CD14-positive monocyte (primary cell): ENCODE results near the gene ADAMTS18. TPM values are rescaled to one million over a fixed set of nuclear protein-coding genes. Genes with fewer than 3 reads are reported as not detected.

Experiments used
- DNase-seq, 3 donors: peaks; one replicate each; pipeline ENCODE4 v3.0.0-alpha.2; 2011 to 2022
- H2AFZ ChIP-seq: 2 replicates; pipeline ENCODE4 v1.6.0; 2012; ENCODE audit warnings: mild to moderate bottlenecking, low read depth, low read length, inconsistent platforms; ENCODE audit not compliant: insufficient read depth, poor library complexity, severe bottlenecking
- H3K27ac ChIP-seq, 2 donors: 1 replicate in 1 of 2; 2 replicates in 1 of 2; pipeline ENCODE4 v1.5.1; 2012 to 2013; ENCODE audit warnings: low read length in 2 of 2, control low read depth in 1 of 2, inconsistent platforms in 1 of 2, low read depth in 1 of 2, mild to moderate bottlenecking in 1 of 2
- H3K27me3 ChIP-seq, 2 donors: one replicate each; pipeline versions ENCODE4 v1.6.0 to v1.6.1; 2011 to 2013; ENCODE audit warnings: low read length in 2 of 2; ENCODE audit not compliant: control insufficient read depth in 2 of 2, insufficient read depth in 2 of 2
- H3K36me3 ChIP-seq, 2 donors: replicated peaks in 1 of 2; 1 replicate in 1 of 2; 2 replicates in 1 of 2; pipeline versions ENCODE4 v1.5.1 to v1.6.1; 2012 to 2013; ENCODE audit warnings: low read length in 2 of 2, control low read depth in 1 of 2, inconsistent platforms in 1 of 2, mild to moderate bottlenecking in 1 of 2; ENCODE audit not compliant: insufficient read depth in 2 of 2, control insufficient read depth in 1 of 2
- H3K4me1 ChIP-seq, 2 donors: 1 replicate in 1 of 2; 2 replicates in 1 of 2; pipeline versions ENCODE4 v1.5.1 to v1.6.1; 2012 to 2013; ENCODE audit warnings: low read length in 2 of 2, control low read depth in 1 of 2, inconsistent platforms in 1 of 2, mild to moderate bottlenecking in 1 of 2, moderate library complexity in 1 of 2; ENCODE audit not compliant: insufficient read depth in 2 of 2, control insufficient read depth in 1 of 2
- H3K4me2 ChIP-seq: replicated peaks from 2 replicates; pipeline ENCODE3; 2012; ENCODE audit warnings: low read length, moderate library complexity, mild to moderate bottlenecking; ENCODE audit not compliant: poor library complexity, severe bottlenecking; ENCODE audit errors: extremely low read depth
- H3K4me3 ChIP-seq, 3 experiments: fragments of 200-600 bp in 1 of 3; sonication (generic) in 1 of 3; replicated peaks in 1 of 3; 1 replicate in 2 of 3; 2 replicates in 1 of 3; pipeline ENCODE4 v1.5.1; 2011 to 2013; ENCODE audit warnings: low read length in 3 of 3, mild to moderate bottlenecking in 3 of 3, control low read depth in 2 of 3, low read depth in 2 of 3, inconsistent platforms in 1 of 3, moderate library complexity in 1 of 3
- H3K79me2 ChIP-seq: 2 replicates; pipeline ENCODE4 v1.6.0; 2012; ENCODE audit warnings: mild to moderate bottlenecking, control low read depth, inconsistent platforms, low read length, moderate library complexity; ENCODE audit not compliant: insufficient read depth
- H3K9ac ChIP-seq: 2 replicates; pipeline ENCODE4 v1.6.0; 2017; ENCODE audit warnings: low read length, mild to moderate bottlenecking; ENCODE audit not compliant: insufficient read depth, poor library complexity, severe bottlenecking
- H3K9me3 ChIP-seq, 2 donors: replicated peaks in 1 of 2; 1 replicate in 1 of 2; 2 replicates in 1 of 2; pipeline versions ENCODE4 v1.5.1 to v1.6.1; 2012 to 2013; ENCODE audit warnings: low read length in 2 of 2, control low read depth in 1 of 2; ENCODE audit not compliant: control insufficient read depth in 1 of 2, insufficient read depth in 1 of 2
- H4K20me1 ChIP-seq: 2 replicates; pipeline ENCODE4 v1.6.0; 2012; ENCODE audit warnings: mild to moderate bottlenecking, low read length, control low read depth, moderate library complexity; ENCODE audit not compliant: insufficient read depth
- H3K27ac Mint-ChIP-seq, 7 donors: one replicate each; pipeline ENCODE4 v1.8.0; 2020; ENCODE audit warnings: mild to moderate bottlenecking in 7 of 7, mixed read lengths in 7 of 7, moderate library complexity in 6 of 7, inconsistent platforms in 2 of 7
- H3K27me3 Mint-ChIP-seq, 3 donors: one replicate each; pipeline ENCODE4 v1.8.0; 2021 to 2022; ENCODE audit warnings: low read depth in 3 of 3, mild to moderate bottlenecking in 3 of 3, mixed read lengths in 3 of 3, moderate library complexity in 3 of 3, inconsistent platforms in 1 of 3
- H3K36me3 Mint-ChIP-seq, 2 donors: one replicate each; pipeline ENCODE4 v1.8.0; 2020; ENCODE audit warnings: mixed read lengths in 2 of 2, inconsistent platforms in 1 of 2, mild to moderate bottlenecking in 1 of 2
- H3K4me1 Mint-ChIP-seq: one replicate; pipeline ENCODE4 v1.8.0; 2020; ENCODE audit warnings: mild to moderate bottlenecking, mixed read lengths
- H3K4me3 Mint-ChIP-seq, 2 donors: one replicate each; pipeline ENCODE4 v1.8.0; 2020; ENCODE audit warnings: mild to moderate bottlenecking in 2 of 2, mixed read lengths in 2 of 2, moderate library complexity in 1 of 2
- H3K9me3 Mint-ChIP-seq, 7 donors: one replicate each; pipeline ENCODE4 v1.8.0; 2020 to 2022; ENCODE audit warnings: mixed read lengths in 7 of 7, mild to moderate bottlenecking in 6 of 7, moderate library complexity in 6 of 7, inconsistent platforms in 2 of 7
- WGBS: methylation state at CpG from one replicate; pipeline ENCODE4 v1.1.5; 2013; ENCODE audit warnings: missing lambda C conversion rate; ENCODE audit not compliant: insufficient coverage; 5-methylcytosine and 5-hydroxymethylcytosine counted together
- intact Hi-C, 2 donors: fragments of 100-400 bp; cut with micrococcal nuclease; formaldehyde crosslinking; loops; one replicate each; pipeline versions ENCODE4 v1.15.0 to v1.15.1; 2023
- polyA plus RNA-seq, 3 donors: library from polyadenylated mRNA; depleted of rRNA in 1 of 3; unstranded in 2 of 3; stranded (reverse) in 1 of 3; fragments of 300-500 nt in 2 of 3; fragments of >200 nt in 1 of 3; fragmentation: Illumina TruSeq in 2 of 3; gene quantifications; 1 replicate in 2 of 3; 2 replicates in 1 of 3; pipeline ENCODE4 v1.2.3, GENCODE V29; 2012 to 2021
- TF ChIP-seq, protein P1 (sequence below): fragments of 200-600 bp; IDR thresholded peaks from one replicate; pipeline ENCODE4 v1.8.0; 2022; ENCODE audit warnings: antibody characterized with exemption, mild to moderate bottlenecking

ADAMTS18 gene
- polyA plus RNA-seq, 3 donors, result not detected

DNA sequence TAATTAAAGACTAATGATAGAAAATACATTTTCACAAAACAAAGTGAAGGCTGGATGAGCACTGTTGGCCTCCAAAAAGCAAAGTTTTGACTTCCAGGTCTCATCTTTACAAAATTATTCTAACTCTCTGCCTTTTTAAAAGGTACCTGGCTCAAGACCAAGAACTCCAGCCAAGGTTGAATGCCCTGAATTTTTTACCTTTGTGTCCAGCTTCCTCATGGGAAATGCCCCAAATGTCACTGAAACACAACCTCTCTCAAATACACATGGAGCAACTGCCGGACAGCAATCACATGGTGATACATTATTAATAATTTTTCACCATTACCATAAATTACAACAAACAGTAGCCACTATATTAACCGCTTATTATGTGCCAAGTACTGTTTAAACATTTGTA lies 32.2 kb downstream of the ADAMTS18 start:
- H3K4me1 ChIP-seq, result no peaks in the 10 kb centered on the region
- intact Hi-C loops, result no loop called here
- no peak overlapping the region for H2AFZ ChIP-seq
- TF ChIP-seq, protein P1, sequence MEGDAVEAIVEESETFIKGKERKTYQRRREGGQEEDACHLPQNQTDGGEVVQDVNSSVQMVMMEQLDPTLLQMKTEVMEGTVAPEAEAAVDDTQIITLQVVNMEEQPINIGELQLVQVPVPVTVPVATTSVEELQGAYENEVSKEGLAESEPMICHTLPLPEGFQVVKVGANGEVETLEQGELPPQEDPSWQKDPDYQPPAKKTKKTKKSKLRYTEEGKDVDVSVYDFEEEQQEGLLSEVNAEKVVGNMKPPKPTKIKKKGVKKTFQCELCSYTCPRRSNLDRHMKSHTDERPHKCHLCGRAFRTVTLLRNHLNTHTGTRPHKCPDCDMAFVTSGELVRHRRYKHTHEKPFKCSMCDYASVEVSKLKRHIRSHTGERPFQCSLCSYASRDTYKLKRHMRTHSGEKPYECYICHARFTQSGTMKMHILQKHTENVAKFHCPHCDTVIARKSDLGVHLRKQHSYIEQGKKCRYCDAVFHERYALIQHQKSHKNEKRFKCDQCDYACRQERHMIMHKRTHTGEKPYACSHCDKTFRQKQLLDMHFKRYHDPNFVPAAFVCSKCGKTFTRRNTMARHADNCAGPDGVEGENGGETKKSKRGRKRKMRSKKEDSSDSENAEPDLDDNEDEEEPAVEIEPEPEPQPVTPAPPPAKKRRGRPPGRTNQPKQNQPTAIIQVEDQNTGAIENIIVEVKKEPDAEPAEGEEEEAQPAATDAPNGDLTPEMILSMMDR, result no peak
- H3K9me3 Mint-ChIP-seq, result peaks cover 0 to 3% (median 0%) of the 10 kb centered on the region in 7 donors
- H4K20me1 ChIP-seq, result no peaks in the 10 kb centered on the region
- H3K27me3 ChIP-seq, result peaks cover 0 to 3% of the 10 kb centered on the region in 2 donors
- no peak overlapping the region for H3K27ac ChIP-seq
- no peak for DNase-seq
- H3K4me2 ChIP-seq, result no peak overlapping the region
- no peak overlapping the region for H3K9ac ChIP-seq
- H3K27me3 Mint-ChIP-seq, result peaks cover 0 to 6% (median 2%) of the 10 kb centered on the region in 3 donors
- H3K36me3 Mint-ChIP-seq, result no peaks in the 10 kb centered on the region
- H3K9me3 ChIP-seq, result no peaks in the 10 kb centered on the region
- no peaks in the 10 kb centered on the region for H3K36me3 ChIP-seq
- WGBS, result no CpG with 5 or more reads among the region's 2 CpGs
- H3K4me3 ChIP-seq, result no peak overlapping the region
- no peak overlapping the region for H3K27ac Mint-ChIP-seq
- H3K4me3 Mint-ChIP-seq, result no peak overlapping the region
- no peaks in the 10 kb centered on the region for H3K79me2 ChIP-seq
- H3K4me1 Mint-ChIP-seq, result no peaks in the 10 kb centered on the region

GRCh38 chr16:77402118-77402517 lies 32.7 kb downstream of the ADAMTS18 start:
- Histone ChIP-seq H3K9ac (no peak overlapping the region), H3K9me3 (no peaks in the 10 kb centered on the region), H3K4me2 (no peak overlapping the region), H3K4me1 (no peaks in the 10 kb centered on the region), H3K4me3 (no peak overlapping the region), H3K27ac (no peak overlapping the region), H2AFZ (no peak overlapping the region), H3K36me3 (no peaks in the 10 kb centered on the region), H3K27me3 (peaks cover 0 to 3% of the 10 kb centered on the region in 2 donors), H3K79me2 (no peaks in the 10 kb centered on the region), H4K20me1 (no peaks in the 10 kb centered on the region)
- intact Hi-C loops, result no loop called here
- 94% methylated on average over 2 of the region's 6 CpGs for WGBS
- TF ChIP-seq, protein P1, result no peak
- Mint-ChIP-seq H3K4me3 (no peak overlapping the region), H3K4me1 (no peaks in the 10 kb centered on the region), H3K27ac (no peak overlapping the region), H3K27me3 (peaks cover 0 to 6% (median 2%) of the 10 kb centered on the region in 3 donors), H3K9me3 (peaks cover 0 to 2% (median 0%) of the 10 kb centered on the region in 7 donors), H3K36me3 (no peaks in the 10 kb centered on the region)
- no peak for DNase-seq
